HepG2 (cell line): ENCODE results near the gene SHPK. TPM values are rescaled to one million over a fixed set of nuclear protein-coding genes. Genes with fewer than 3 reads are reported as not detected.

Experiments used
- AHR ChIP-seq: IDR thresholded peaks from 2 replicates; pipeline ENCODE4 v1.6.1; 2018; ENCODE audit warnings: missing genetic modification reagents, missing compliant biosample characterization
- ARID2 ChIP-seq: sonication (generic); formaldehyde crosslinking; IDR thresholded peaks from 2 replicates; pipeline ENCODE4 v1.8.1; 2022; ENCODE audit warnings: mild to moderate bottlenecking, missing genetic modification reagents, borderline replicate concordance
- CC2D1A ChIP-seq: sonication (generic); formaldehyde crosslinking; IDR thresholded peaks from 2 replicates; pipeline ENCODE4 v1.8.1; 2023; ENCODE audit warnings: mild to moderate bottlenecking, missing genetic modification reagents
- CEBPG ChIP-seq: IDR thresholded peaks from 2 replicates; pipeline ENCODE4 v1.6.1; 2016
- GATA4 ChIP-seq: sonication (generic); IDR thresholded peaks from 2 replicates; pipeline ENCODE4 v1.6.1; 2016; ENCODE audit warnings: antibody characterized with exemption, low read depth, borderline replicate concordance
- HMGXB3 ChIP-seq: sonication (generic); formaldehyde crosslinking; IDR thresholded peaks from 2 replicates; pipeline ENCODE4 v1.4.0; 2020; ENCODE audit warnings: missing genetic modification reagents, borderline replicate concordance
- KDM5A ChIP-seq: fragments of 200-600 bp; sonication (generic); IDR thresholded peaks from 2 replicates; pipeline ENCODE4 v1.7.0; 2018; ENCODE audit warnings: antibody characterized with exemption, mild to moderate bottlenecking, low read length, borderline replicate concordance
- KLF12 ChIP-seq: sonication (generic); formaldehyde crosslinking; IDR thresholded peaks from 2 replicates; pipeline ENCODE4 v1.4.0; 2020; ENCODE audit warnings: missing genetic modification reagents, borderline replicate concordance
- MEIS1 ChIP-seq: sonication (generic); formaldehyde crosslinking; IDR thresholded peaks from 2 replicates; pipeline ENCODE4 v1.9.0; 2021; ENCODE audit warnings: mild to moderate bottlenecking, missing genetic modification reagents, moderate library complexity, borderline replicate concordance
- NAIF1 ChIP-seq: sonication (generic); formaldehyde crosslinking; IDR thresholded peaks from 2 replicates; pipeline ENCODE4 v1.5.0; 2020; ENCODE audit warnings: mild to moderate bottlenecking, missing genetic modification reagents, borderline replicate concordance
- PTBP1 ChIP-seq: fragments of 200-400 bp; formaldehyde crosslinking; IDR thresholded peaks from 2 replicates; pipeline ENCODE4 v1.6.1; 2018; ENCODE audit warnings: low read length, low read depth; ENCODE audit not compliant: poor library complexity, severe bottlenecking
- TFDP2 ChIP-seq: sonication (generic); formaldehyde crosslinking; IDR thresholded peaks from 2 replicates; pipeline ENCODE4 v1.4.0; 2020; ENCODE audit warnings: missing genetic modification reagents
- TRAFD1 ChIP-seq: sonication (generic); formaldehyde crosslinking; IDR thresholded peaks from 2 replicates; pipeline ENCODE4 v1.5.1; 2020; ENCODE audit warnings: missing genetic modification reagents, mild to moderate bottlenecking, borderline replicate concordance
- ZBTB46 ChIP-seq: sonication (generic); formaldehyde crosslinking; IDR thresholded peaks from 2 replicates; pipeline ENCODE4 v1.4.0; 2020; ENCODE audit warnings: mild to moderate bottlenecking, missing genetic modification reagents, borderline replicate concordance
- ZNF207 ChIP-seq: fragments of 450-650 bp; IDR thresholded peaks from 2 replicates; pipeline ENCODE4 v1.6.1; 2016; ENCODE audit warnings: antibody characterized with exemption, borderline replicate concordance
- ZNF460 ChIP-seq: sonication (generic); formaldehyde crosslinking; IDR thresholded peaks from 2 replicates; pipeline ENCODE4 v1.5.1; 2020; ENCODE audit warnings: missing genetic modification reagents, mild to moderate bottlenecking, borderline replicate concordance
- ZNF484 ChIP-seq: sonication (generic); formaldehyde crosslinking; IDR thresholded peaks from 2 replicates; pipeline ENCODE4 v1.5.1; 2020; ENCODE audit warnings: mild to moderate bottlenecking, low read depth, missing genetic modification reagents, borderline replicate concordance
- ZNF513 ChIP-seq: sonication (generic); formaldehyde crosslinking; conservative IDR thresholded peaks from 2 replicates; pipeline ENCODE4 v1.5.0; 2020; ENCODE audit warnings: missing genetic modification reagents
- polyA plus RNA-seq, 8 experiments: library from polyadenylated mRNA; depleted of rRNA in 3 of 8; stranded (reverse) in 7 of 8; unstranded in 1 of 8; fragments of >200 nt; fragmentation: Illumina TruSeq in 4 of 8; extraction: Trizol in 4 of 8; gene quantifications; 2 replicates each; pipeline versions ENCODE4 v1.2.1 to v1.2.3, GENCODE V29; 2011 to 2016; ENCODE audit warnings: low read depth in 4 of 8, missing spikeins in 1 of 8, mixed read lengths in 1 of 8; ENCODE audit not compliant: insufficient read depth in 1 of 8
- total RNA-seq, 5 experiments: library from RNA; depleted of rRNA; stranded (reverse); fragments of >200 nt; fragmentation: Illumina TruSeq; extraction: Trizol; gene quantifications; 2 replicates each; pipeline ENCODE4 v1.2.3, GENCODE V29; 2016; ENCODE audit warnings: low read depth in 1 of 5

The SHPK gene
- total and polyA plus RNA-seq, 2 of the 13 experiments (the other 11 are each of a cell fraction or from before 2014, with no cell fraction given), result 16.2 to 30.9 TPM

- TF ChIP-seq HMGXB3 (CRISPR knock-in tag), result no peak
- TF ChIP-seq ZBTB46 (CRISPR knock-in tag), result no peak
- TF ChIP-seq NAIF1, result no peak
- TF ChIP-seq TRAFD1, result no peak
- no peak for TF ChIP-seq ARID2 (CRISPR knock-in tag)
- TF ChIP-seq ZNF460, result no peak
- TF ChIP-seq GATA4, result no peak
- TF ChIP-seq ZNF484 (CRISPR knock-in tag), result no peak
- no peak for TF ChIP-seq KDM5A
- no peak for TF ChIP-seq CC2D1A (CRISPR knock-in tag)
- TF ChIP-seq PTBP1, result no peak
- no peak for TF ChIP-seq TFDP2
- no peak for TF ChIP-seq KLF12 (CRISPR knock-in tag)
- TF ChIP-seq ZNF207, result no peak
- TF ChIP-seq AHR (CRISPR knock-in tag), result no peak
- TF ChIP-seq CEBPG (CRISPR knock-in tag), result no peak
- TF ChIP-seq MEIS1 (CRISPR knock-in tag), result no peak
- TF ChIP-seq ZNF513, result no peak
These were observed 11.2 kb upstream of the SHPK start (continued) for GRCh38 chr17:3647251-3647650.
